AG09309 (cell line): ENCODE measurements around the gene GPR179.

Source experiments
- DNase-seq: peaks from one replicate; pipeline ENCODE4 v3.0.0-alpha.2; 2010; ENCODE audit warnings: low read depth
- H3K4me3 ChIP-seq: 2 replicates; pipeline ENCODE4 v1.5.1; 2011; ENCODE audit warnings: mild to moderate bottlenecking, low read depth, low read length, moderate library complexity; ENCODE audit not compliant: control insufficient read depth
- TF ChIP-seq, protein P1 (sequence below): IDR thresholded peaks from 2 replicates; pipeline ENCODE4 v1.5.1; 2011; ENCODE audit warnings: mild to moderate bottlenecking, low read depth, low read length, inconsistent platforms; ENCODE audit not compliant: insufficient read depth, control insufficient read depth; ENCODE audit errors: missing control alignments

Gene GPR179

GRCh38 chr17:38329284-38329683 is 14.5 kb downstream of the GPR179 start:
- DNase-seq = no peak
- TF ChIP-seq, protein P1, sequence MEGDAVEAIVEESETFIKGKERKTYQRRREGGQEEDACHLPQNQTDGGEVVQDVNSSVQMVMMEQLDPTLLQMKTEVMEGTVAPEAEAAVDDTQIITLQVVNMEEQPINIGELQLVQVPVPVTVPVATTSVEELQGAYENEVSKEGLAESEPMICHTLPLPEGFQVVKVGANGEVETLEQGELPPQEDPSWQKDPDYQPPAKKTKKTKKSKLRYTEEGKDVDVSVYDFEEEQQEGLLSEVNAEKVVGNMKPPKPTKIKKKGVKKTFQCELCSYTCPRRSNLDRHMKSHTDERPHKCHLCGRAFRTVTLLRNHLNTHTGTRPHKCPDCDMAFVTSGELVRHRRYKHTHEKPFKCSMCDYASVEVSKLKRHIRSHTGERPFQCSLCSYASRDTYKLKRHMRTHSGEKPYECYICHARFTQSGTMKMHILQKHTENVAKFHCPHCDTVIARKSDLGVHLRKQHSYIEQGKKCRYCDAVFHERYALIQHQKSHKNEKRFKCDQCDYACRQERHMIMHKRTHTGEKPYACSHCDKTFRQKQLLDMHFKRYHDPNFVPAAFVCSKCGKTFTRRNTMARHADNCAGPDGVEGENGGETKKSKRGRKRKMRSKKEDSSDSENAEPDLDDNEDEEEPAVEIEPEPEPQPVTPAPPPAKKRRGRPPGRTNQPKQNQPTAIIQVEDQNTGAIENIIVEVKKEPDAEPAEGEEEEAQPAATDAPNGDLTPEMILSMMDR = no peak
- no peak overlapping the region for H3K4me3 ChIP-seq

DNA sequence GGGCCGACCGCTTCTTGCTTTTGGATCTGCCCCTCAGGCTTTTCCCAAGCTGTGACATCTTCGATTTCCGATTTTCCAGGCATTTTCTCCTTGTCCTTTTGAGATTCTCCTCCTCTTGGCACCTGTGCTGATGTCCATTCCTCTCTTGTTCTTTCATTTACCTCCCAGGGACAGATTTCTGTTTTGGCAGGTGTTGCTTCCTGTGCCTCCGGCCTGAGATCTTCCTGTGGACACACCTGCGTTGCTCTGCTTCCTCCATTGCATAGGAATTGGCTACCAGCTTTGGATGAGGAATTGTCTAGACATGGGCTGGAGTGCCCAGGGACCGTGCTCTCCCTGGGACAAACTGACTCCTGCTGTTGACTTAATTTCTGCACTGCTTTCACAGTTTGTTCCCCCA is 15.1 kb downstream of the GPR179 start:
- H3K4me3 ChIP-seq = no peak overlapping the region
- TF ChIP-seq, protein P1 = no peak
- no peak for DNase-seq

DNA sequence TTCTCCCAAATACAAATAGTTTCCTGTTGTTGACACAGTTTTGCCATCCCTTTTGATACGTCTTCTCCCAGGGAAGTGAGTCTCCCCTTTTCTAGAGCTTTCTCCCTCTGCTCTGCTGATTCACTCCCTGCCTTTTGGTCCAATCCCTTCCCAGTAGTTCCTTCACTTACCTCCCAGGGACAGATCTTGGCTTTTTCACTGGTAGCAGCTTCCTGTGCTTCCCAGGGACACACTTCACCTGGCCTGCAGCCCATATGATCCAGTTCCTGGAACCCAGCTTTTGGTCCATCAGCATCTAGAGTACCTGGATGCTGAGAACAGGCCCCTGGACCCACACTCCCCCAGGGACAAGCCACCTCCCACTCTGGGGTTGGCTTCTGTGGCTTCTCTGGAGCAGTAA is 15.8 kb downstream of the GPR179 start:
- no peak for DNase-seq
- TF ChIP-seq, protein P1 = no peak
- H3K4me3 ChIP-seq = no peak overlapping the region

DNA sequence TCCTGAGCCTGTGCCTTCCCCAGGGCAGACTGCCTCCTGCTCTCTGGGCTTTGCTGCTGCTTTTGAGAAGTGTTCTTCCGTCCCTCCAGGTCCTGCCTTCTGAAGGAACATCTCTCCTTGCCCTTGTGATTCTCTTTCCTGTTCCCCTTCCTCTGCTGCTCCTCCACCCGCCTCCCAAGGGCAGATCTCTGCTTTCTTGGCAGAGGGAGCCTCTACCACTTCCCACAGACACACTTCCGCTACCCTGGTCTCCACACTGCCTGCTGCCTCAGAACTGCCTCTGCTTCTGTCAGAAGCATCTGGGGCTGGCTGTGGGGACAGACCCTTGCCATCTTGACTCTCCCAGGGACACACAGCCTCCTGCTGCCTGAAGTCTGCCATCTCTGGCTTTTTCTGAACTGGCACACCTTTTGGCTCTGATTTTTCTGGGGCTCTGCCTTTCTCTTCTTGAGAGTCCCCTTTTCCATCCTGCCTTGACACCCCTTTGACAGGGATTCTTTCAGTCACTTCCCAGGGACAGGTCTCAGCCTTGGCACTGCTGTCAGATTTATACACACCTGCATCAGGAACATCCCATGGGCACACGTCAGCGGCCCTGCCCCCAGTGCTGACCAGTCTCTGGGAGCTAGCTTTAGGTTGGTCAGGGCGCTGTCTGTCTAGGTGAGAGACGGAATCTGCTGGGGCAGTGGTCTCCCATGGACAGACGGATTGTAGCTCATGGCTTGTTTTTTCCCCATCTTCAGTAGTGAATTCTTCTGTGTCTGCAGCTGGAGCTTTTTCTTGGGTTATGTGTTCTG is 16.6 kb downstream of the GPR179 start:
- no peak for DNase-seq
- TF ChIP-seq, protein P1 = no peak
- no peak overlapping the region for H3K4me3 ChIP-seq

- TF ChIP-seq, protein P1 = no peak
- no peak overlapping the region for H3K4me3 ChIP-seq
- no peak for DNase-seq
These were observed 18.4 kb downstream of the GPR179 start for GRCh38 chr17:38325221-38325851.

GRCh38 chr17:38324772-38325171 is 19.0 kb downstream of the GPR179 start:
- no peak overlapping the region for H3K4me3 ChIP-seq
- DNase-seq = no peak
- TF ChIP-seq, protein P1 = no peak
